NOMO-1 treated with DMSO at 0.1 percent for 48 hours (cell line): Measurements from ENCODE around the gene NACC2.
A peak's percentile ranks its signal among the peaks of the same experiment; 100 is the strongest.

Experiments
- DNase-seq: peaks from one replicate; lab custom pipeline; 2025; ENCODE audit not compliant: unreplicated experiment; lab: John Stamatoyannopoulos, UW

The NACC2 gene, protein sequence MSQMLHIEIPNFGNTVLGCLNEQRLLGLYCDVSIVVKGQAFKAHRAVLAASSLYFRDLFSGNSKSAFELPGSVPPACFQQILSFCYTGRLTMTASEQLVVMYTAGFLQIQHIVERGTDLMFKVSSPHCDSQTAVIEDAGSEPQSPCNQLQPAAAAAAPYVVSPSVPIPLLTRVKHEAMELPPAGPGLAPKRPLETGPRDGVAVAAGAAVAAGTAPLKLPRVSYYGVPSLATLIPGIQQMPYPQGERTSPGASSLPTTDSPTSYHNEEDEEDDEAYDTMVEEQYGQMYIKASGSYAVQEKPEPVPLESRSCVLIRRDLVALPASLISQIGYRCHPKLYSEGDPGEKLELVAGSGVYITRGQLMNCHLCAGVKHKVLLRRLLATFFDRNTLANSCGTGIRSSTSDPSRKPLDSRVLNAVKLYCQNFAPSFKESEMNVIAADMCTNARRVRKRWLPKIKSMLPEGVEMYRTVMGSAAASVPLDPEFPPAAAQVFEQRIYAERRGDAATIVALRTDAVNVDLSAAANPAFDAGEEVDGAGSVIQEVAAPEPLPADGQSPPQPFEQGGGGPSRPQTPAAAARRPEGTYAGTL

DNA sequence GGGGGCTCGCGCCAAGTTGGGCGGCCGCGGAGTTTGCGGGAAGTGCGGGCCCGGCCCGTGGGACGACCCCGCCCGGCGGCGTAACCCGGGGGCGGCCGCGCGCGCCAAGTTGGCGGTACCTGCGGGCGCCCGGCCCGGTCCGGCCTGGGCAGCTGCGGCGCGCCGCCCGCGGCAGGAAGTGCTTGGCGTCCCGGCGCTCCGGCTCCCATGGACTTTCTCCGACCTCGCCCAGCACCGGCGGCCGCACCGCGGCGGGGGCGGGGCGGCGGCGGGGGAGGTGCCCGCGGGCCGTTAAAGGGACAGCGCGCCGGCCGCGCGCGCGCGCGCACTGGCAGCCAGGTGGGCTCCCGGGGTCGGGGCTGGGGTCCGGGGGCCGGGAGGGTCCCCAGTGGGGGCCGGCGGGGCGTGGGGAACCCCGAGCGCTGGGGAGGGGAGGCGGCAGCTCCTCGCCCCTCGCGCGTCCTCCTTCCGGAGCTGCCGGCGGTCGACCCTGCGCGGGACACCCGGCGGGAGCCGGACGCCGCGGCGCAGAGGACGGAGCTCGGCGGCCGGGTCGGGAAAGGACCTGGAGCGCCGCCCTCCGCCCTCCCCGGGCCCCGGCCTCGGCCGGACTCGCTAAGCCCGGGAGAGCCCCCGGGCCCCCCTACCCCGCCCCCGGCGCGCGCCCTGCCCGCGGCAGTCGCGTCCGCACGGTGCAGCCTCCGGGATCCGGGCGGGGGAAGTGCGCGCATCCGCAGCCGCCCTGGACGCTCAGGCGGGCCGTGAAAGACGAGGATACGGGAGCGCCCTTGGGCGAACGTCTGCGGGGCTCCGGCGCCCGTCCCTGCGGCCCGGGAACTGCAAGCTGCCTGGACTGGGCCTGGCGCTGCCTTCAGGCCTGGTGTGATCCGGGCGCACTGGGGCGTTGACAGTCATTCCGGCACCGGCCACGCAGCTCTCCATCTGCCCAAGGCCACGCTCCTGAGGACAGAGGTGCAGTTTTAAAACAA is at the start of gene NACC2:
TSS of gene NACC2 (minus strand) at position 220 of the 989 bp plus-strand sequence. CDS start 44,768 bp downstream, outside the sequence.
- peak; percentile 59 for DNase-seq

GRCh38 chr9:136144450-136144849 is 49.4 kb upstream of the NACC2 start:
- no peak for DNase-seq

DNA sequence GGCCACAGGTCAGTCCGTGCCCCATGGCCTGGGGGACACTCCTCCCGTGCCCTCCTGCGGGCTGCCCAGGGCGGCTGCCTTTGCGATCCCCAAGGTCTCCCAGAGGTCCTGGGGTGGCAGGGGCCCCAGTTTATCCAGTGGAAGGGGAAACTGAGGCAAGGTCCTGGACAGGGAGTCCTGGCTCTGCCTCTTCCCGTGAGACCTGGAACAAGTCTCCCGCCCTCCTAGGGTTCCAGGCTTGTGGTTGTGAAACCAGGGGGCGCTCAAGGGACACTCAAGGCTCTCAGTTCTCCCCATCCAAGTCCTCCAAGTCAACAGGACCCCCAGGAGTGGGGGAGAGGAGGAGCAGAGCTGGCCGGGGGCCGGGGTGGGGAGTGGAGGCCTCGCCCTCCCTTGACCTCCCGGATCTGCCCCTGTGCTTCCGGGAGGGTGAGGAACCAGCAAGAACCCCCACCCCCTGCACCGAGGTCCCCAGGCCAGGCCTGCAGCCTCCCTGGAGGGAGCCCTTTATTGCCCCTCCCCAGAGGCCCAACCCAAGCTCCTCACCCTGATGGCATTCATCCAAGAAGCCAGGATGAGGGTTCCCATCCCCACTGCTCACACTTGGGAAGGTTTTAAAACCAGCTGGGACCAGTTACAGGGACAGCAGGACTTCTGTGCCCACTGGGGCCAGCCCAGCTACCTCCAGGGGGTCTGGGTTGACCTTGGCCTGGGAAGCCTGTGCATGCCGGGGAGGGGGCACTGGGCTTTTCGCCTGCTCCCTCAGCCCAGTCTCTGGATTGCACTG is 48.3 kb upstream of the NACC2 start:
- peak; percentile 15 for DNase-seq

DNA sequence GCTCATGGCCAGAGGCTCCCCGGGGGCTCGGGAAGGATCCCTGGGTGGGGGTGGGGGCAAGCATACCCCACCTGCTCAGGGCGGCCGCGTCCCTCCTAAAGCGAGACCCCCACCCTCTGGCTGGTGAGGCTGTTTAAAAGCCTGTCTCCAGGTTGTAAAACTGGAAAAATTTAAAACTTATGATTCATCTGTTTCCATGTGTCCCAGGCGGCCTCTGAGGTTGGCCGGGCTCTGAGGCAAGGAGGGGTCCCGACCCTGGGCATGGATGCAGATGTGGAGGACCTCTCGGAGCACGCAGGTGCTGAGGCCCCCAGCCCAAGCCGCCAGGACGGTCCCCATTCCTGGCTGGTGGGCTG is 47.7 kb upstream of the NACC2 start:
- DNase-seq, result no peak

DNA sequence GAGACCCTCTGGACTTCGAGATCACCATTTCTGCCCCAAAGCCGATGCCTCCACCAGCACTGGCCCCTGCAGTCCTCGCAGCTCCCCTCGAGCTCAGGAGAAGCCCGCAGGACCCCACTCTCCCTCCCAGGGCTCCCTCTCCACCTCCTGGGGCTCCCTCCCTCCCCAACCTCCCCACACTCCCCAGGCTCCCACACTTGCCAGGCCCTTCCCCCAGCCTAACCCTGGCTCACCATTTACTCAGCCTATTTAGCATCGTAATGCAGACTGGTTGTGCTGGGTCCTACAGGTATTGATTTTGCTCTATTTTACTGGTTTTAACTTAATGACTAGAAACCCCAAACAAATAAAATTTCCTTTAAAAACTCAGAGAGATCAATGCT is 47.3 kb upstream of the NACC2 start:
- no peak for DNase-seq

GRCh38 chr9:136141682-136142413 is 46.8 kb upstream of the NACC2 start:
- DNase-seq, result no peak

- DNase-seq, result no peak
Measured at GRCh38 chr9:136140966-136141365, 45.9 kb upstream of the NACC2 start.

DNA sequence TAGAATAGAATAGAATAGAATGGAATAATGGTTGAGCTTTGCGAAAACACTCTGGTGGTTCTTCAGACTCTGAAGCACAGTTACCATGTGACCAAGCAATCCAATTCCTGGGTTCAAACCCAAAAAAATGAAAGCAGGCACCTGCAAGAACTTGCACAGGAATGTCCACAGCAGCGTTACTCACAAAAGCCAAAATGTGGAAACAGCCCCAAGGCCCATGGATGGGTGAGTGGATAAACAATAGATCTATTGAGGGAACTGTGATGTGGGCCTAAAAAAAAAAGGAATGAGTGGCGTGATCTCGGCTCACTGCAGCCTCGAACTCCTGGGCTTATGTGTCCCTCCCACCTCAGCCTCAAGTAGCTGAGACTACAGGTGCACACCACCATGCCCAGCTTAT is 45.0 kb upstream of the NACC2 start:
- DNase-seq, result no peak

GRCh38 chr9:136138566-136138965 is 43.5 kb upstream of the NACC2 start:
- no peak for DNase-seq

GRCh38 chr9:136137321-136138265 is 42.5 kb upstream of the NACC2 start:
- no peak for DNase-seq

DNA sequence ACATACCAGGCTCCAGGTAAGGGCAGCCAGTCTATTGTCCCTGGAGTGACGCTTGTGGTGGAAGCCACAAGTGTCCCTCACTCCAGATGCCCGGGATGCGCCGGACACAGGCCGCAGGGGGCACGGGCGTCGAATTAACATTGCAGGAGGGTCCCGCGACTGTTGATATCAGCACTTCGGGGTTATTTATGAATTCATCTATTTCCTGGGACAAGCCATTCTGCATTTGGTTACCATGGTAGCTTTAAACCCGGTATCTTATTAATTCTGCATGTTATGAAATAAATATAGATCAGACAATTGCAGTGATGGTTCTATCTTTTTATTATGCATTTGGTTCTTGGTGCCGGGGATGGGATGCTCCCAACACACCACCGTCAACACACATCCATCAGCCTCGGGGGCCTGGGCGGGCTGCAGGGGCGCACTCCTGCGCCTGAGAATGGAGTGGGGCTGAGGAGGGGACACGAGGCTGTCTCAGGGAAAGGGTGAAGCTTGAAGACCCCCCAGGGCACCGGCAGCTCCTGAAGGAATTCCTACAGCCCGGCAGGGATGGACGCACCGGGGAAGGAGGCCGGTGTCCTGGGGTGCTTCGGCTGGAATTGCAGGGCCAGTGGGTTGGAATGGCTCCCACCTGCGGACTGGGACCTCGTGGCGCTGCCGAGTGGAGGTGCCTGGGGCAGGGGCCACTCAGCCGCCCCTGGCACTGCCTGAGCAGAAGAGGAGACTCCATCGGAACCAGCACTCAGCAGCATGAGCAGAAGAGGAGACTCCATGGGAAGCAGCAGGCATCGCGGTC is 41.2 kb upstream of the NACC2 start:
- no peak for DNase-seq

- DNase-seq, result no peak
Measured at GRCh38 chr9:136135326-136136126, 40.4 kb upstream of the NACC2 start.

- DNase-seq, result no peak
Measured at GRCh38 chr9:136133959-136134484, 38.9 kb upstream of the NACC2 start.

GRCh38 chr9:136133191-136133958 is 38.3 kb upstream of the NACC2 start:
- DNase-seq, result peak; percentile 36

GRCh38 chr9:136132512-136133050 is 37.5 kb upstream of the NACC2 start:
- DNase-seq, result no peak
